ENCODE data around the gene RNU4-1. TPM values are rescaled to one million over a fixed set of nuclear protein-coding genes. Genes with fewer than 3 reads are reported as not detected.
A peak's percentile ranks its signal among the peaks of the same experiment; 100 is the strongest.

Gene RNU4-1
- total RNA-seq = 3,016 TPM
- not detected for polyA plus RNA-seq (ENCODE audit: insufficient read depth, low read depth, low replicate concordance)
- long read RNA-seq, donor 1, partial matches to known transcripts = 21 of 21 reads
- long read RNA-seq, donor 1, other reads (novel, unspliced or antisense) = 0 of 21 reads
- long read RNA-seq, donor 2 = 0 reads
- long read RNA-seq, donor 3 = 0 reads
- long read RNA-seq, donor 4 = 0 reads
- long read RNA-seq, donor 5 = 0 reads
- long read RNA-seq, donor 6, partial matches to known transcripts = 32 of 32 reads
- long read RNA-seq, donor 6, other reads (novel, unspliced or antisense) = 0 of 32 reads
- long read RNA-seq, donor 7 = 0 reads
- long read RNA-seq, donor 8 = 0 reads
- long read RNA-seq, donor 9 = 0 reads
- long read RNA-seq, donor 10, partial matches to known transcripts = 21 of 22 reads
- long read RNA-seq, donor 10, other reads (novel, unspliced or antisense) = 0 of 22 reads

- H3K4me1 ChIP-seq (ENCODE audit: control insufficient read depth in 2 of 3, insufficient read depth in 2 of 3, low read depth in 1 of 3, low read length in 3 of 3) = peaks cover 0 to 7% (median 2%) of the 10 kb centered on the region in 3 donors
- DNase-seq = peak in 4 of 5 donors; percentile 85 to 96 (median 92)
- peak within 1 kb of the TSS; percentile 77 to 86 (median 82) for H3K4me3 ChIP-seq (ENCODE audit: low read length in 3 of 3)
- H3K27ac ChIP-seq (ENCODE audit: low read depth in 2 of 2, low read length in 2 of 2) = peak within 1 kb of the TSS; percentile 100
- no peaks in the 10 kb centered on the region for H3K9me3 ChIP-seq (ENCODE audit: control insufficient read depth in 2 of 3, insufficient read depth in 1 of 3, low read length in 3 of 3)
- intact Hi-C loops (cut with DNase I) = no loop called here
- FAIRE-seq = peak; percentile 80
- H3K27me3 ChIP-seq (ENCODE audit: control insufficient read depth, insufficient read depth, low read length) = no peaks in the 10 kb centered on the region
- TF ChIP-seq CTCF (IDR thresholded peaks at IDR 0.05; ENCODE audit: borderline replicate concordance, extremely low read depth, insufficient read depth) = no peak
- peak within 1 kb of the TSS; percentile 76 to 98 (median 96) for H3K9ac ChIP-seq (ENCODE audit: low read length in 3 of 3)
- no peaks in the 10 kb centered on the region for H3K36me3 ChIP-seq (ENCODE audit: control insufficient read depth in 2 of 3, insufficient read depth in 3 of 3, low read length in 3 of 3)
Observed at GRCh38 chr12:120292661-120293531, at the start of gene RNU4-1. Gene RNU4-1 (minus strand): TSS chr12:120293237.

- Histone ChIP-seq H3K27ac (ENCODE audit: low read depth in 2 of 2, low read length in 2 of 2) (no peak overlapping the region), H3K27me3 (ENCODE audit: control insufficient read depth, insufficient read depth, low read length) (no peaks in the 10 kb centered on the region), H3K36me3 (ENCODE audit: control insufficient read depth in 2 of 3, insufficient read depth in 3 of 3, low read length in 3 of 3) (no peaks in the 10 kb centered on the region), H3K4me1 (ENCODE audit: control insufficient read depth in 2 of 3, insufficient read depth in 2 of 3, low read depth in 1 of 3, low read length in 3 of 3) (no peaks in the 10 kb centered on the region), H3K9me3 (ENCODE audit: control insufficient read depth in 2 of 3, insufficient read depth in 1 of 3, low read length in 3 of 3) (no peaks in the 10 kb centered on the region), H3K9ac (ENCODE audit: low read length in 3 of 3) (no peak overlapping the region), H3K4me3 (ENCODE audit: low read length in 3 of 3) (no peak overlapping the region)
- peak in 1 of 5 donors; percentile 79 for DNase-seq
- intact Hi-C loops (cut with DNase I) = no loop called here
- FAIRE-seq = no peak
- TF ChIP-seq CTCF (IDR thresholded peaks at IDR 0.05; ENCODE audit: borderline replicate concordance, extremely low read depth, insufficient read depth) = no peak
Observed at GRCh38 chr12:120342175-120343038, 49.4 kb upstream of the RNU4-1 start.

GRCh38 chr12:120339256-120339655 lies 46.2 kb upstream of the RNU4-1 start:
- DNase-seq (no peak), FAIRE-seq (no peak)
- Histone ChIP-seq H3K9me3 (ENCODE audit: control insufficient read depth in 2 of 3, insufficient read depth in 1 of 3, low read length in 3 of 3) (no peaks in the 10 kb centered on the region), H3K27me3 (ENCODE audit: control insufficient read depth, insufficient read depth, low read length) (no peaks in the 10 kb centered on the region), H3K36me3 (ENCODE audit: control insufficient read depth in 2 of 3, insufficient read depth in 3 of 3, low read length in 3 of 3) (no peaks in the 10 kb centered on the region), H3K4me3 (ENCODE audit: low read length in 3 of 3) (no peak overlapping the region), H3K4me1 (ENCODE audit: control insufficient read depth in 2 of 3, insufficient read depth in 2 of 3, low read depth in 1 of 3, low read length in 3 of 3) (no peaks in the 10 kb centered on the region), H3K27ac (ENCODE audit: low read depth in 2 of 2, low read length in 2 of 2) (no peak overlapping the region), H3K9ac (ENCODE audit: low read length in 3 of 3) (no peak overlapping the region)
- TF ChIP-seq CTCF (IDR thresholded peaks at IDR 0.05; ENCODE audit: borderline replicate concordance, extremely low read depth, insufficient read depth) = no peak
- intact Hi-C loops (cut with DNase I) = no loop called here

Data from kidney (tissue), 22 donors.